ENCODE data around the gene IGF2BP1. TPM values are rescaled to one million over a fixed set of nuclear protein-coding genes. Genes with fewer than 3 reads are reported as not detected.
"Not testable (repeated sequence)": the region's sequence is repeated elsewhere in the genome, so short reads cannot be mapped to it uniquely, and the experiment has no call there.

The IGF2BP1 gene
- polyA plus RNA-seq, 5 donors = 21.1 to 28.9 (median 26.1) TPM

GRCh38 chr17:49050611-49051010 lies 53.4 kb downstream of the IGF2BP1 start:
- no peak for DNase-seq

GRCh38 chr17:49051269-49051668 lies 54.1 kb downstream of the IGF2BP1 start:
- DNase-seq = no peak

- no peak for DNase-seq
These were observed 56.1 kb downstream of the IGF2BP1 start for GRCh38 chr17:49053171-49053829.

- no peak for DNase-seq
These were observed 57.3 kb downstream of the IGF2BP1 start for GRCh38 chr17:49054342-49055092.

GRCh38 chr17:49055181-49055927 lies 58.2 kb downstream of the IGF2BP1 start:
- DNase-seq = no peak

- DNase-seq = no peak
These were observed 64.3 kb downstream of the IGF2BP1 start for GRCh38 chr17:49061524-49061943.

GRCh38 chr17:49063652-49064051 lies 66.5 kb downstream of the IGF2BP1 start:
- peak in 1 of 2 donors; percentile 3 for DNase-seq

- DNase-seq = no peak
These were observed 70.0 kb downstream of the IGF2BP1 start for GRCh38 chr17:49067163-49067562.

GRCh38 chr17:49069585-49070273 lies 72.5 kb downstream of the IGF2BP1 start:
- DNase-seq = no peak

- DNase-seq = no peak
These were observed 73.9 kb downstream of the IGF2BP1 start for GRCh38 chr17:49071106-49071505.

- DNase-seq = no peak
These were observed 77.8 kb downstream of the IGF2BP1 start for GRCh38 chr17:49074851-49075540.

GRCh38 chr17:49076573-49077384 lies 79.6 kb downstream of the IGF2BP1 start:
- DNase-seq = no peak

- DNase-seq = no peak
These were observed 81.1 kb downstream of the IGF2BP1 start for GRCh38 chr17:49078248-49078647.

- DNase-seq = no peak
These were observed 82.9 kb downstream of the IGF2BP1 start for GRCh38 chr17:49079840-49080663.

GRCh38 chr17:49082231-49082630 lies 85.0 kb downstream of the IGF2BP1 start:
- no peak for DNase-seq

- DNase-seq = not testable (repeated sequence)
These were observed 87.9 kb downstream of the IGF2BP1 start for GRCh38 chr17:49085046-49085445.

- no peak for DNase-seq
These were observed 88.6 kb downstream of the IGF2BP1 start for GRCh38 chr17:49085565-49086315.

GRCh38 chr17:49086316-49086605 lies 89.1 kb downstream of the IGF2BP1 start:
- DNase-seq = no peak

- no peak for DNase-seq
These were observed 89.5 kb downstream of the IGF2BP1 start for GRCh38 chr17:49086649-49087048.
